ENCODE measurements around the gene DNAH7.
A peak's percentile ranks its signal among the peaks of the same experiment; 100 is the strongest.
"Not testable (repeated sequence)": the region's sequence is repeated elsewhere in the genome, so short reads cannot be mapped to it uniquely, and the experiment has no call there.

The DNAH7 gene

GRCh38 chr2:195967336-195967735 lies 101.3 kb downstream of the DNAH7 start:
- DNase-seq: no peak

GRCh38 chr2:195961873-195962272 lies 106.8 kb downstream of the DNAH7 start:
- DNase-seq: no peak

DNA sequence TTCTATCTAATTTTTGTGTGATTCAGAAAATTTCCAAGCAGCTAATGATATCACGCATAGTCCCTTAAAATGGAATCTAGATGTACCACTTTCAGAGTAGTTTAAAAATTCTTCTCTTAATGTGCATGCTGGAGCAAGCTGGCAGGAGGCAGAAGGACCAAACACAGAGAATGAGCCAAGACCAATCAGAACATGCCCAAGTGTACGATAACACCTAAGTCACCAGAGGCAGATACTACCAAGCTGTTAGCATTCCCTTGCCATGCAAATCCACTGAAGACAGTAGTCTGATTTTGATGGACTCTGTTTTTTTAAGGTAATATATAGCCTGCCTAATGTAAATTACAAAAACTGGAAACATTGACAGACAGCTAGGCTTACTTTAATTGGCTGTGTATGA lies 109.3 kb downstream of the DNAH7 start:
- no peak for DNase-seq

- no peak for DNase-seq
Measured at GRCh38 chr2:195956725-195957124, 111.9 kb downstream of the DNAH7 start.

DNA sequence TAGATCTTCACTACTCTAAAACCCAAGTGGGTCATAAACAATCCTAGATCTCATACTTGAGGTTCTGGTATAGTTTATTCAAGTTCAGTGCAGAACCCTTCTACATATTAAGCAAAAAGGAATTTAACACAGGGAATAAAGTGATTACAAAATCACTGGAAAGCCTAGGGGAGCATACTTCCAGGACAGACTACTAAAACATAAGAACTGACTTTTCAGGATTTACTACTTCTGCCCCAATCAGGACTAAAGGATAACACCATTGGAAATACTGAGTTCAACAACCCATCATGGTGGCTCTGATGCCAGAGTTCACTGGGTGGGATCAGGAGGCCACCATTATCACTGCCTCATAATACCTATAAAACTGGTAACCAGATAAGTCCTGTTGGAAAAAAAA lies 123.6 kb downstream of the DNAH7 start:
- DNase-seq: no peak

GRCh38 chr2:195937176-195937575 lies 131.5 kb downstream of the DNAH7 start:
- DNase-seq: no peak

GRCh38 chr2:195934484-195934883 lies 134.2 kb downstream of the DNAH7 start:
- no peak for DNase-seq

GRCh38 chr2:195929531-195929930 lies 139.1 kb downstream of the DNAH7 start:
- DNase-seq: no peak

GRCh38 chr2:195925120-195925519 lies 143.5 kb downstream of the DNAH7 start:
- DNase-seq: no peak

GRCh38 chr2:195923889-195924288 lies 144.7 kb downstream of the DNAH7 start:
- DNase-seq: no peak

GRCh38 chr2:195917021-195917600 lies 151.5 kb downstream of the DNAH7 start:
- not testable (repeated sequence) for DNase-seq

DNA sequence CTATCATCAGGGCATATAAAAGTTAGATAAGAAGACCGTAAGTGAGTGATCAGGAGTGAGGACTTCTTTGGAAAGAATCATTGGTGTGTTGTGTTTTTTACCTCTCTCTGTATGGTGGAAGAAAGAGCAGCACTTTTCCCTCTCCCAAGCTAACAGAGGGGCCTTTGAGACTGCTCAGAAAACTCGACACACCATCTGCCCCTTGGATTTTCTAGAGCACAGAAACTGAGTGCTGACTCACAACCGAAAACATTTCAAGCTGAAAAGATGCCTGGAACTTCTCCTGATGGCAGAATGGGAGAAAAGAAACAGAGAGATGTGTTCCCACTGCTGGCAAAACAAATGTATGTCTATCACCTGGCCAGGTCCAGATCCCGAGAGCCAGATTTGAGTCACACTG lies 156.6 kb downstream of the DNAH7 start:
- no peak for DNase-seq

GRCh38 chr2:195910570-195910969 lies 158.1 kb downstream of the DNAH7 start:
- no peak for DNase-seq

GRCh38 chr2:195909926-195910325 lies 158.7 kb downstream of the DNAH7 start:
- DNase-seq: no peak

DNA sequence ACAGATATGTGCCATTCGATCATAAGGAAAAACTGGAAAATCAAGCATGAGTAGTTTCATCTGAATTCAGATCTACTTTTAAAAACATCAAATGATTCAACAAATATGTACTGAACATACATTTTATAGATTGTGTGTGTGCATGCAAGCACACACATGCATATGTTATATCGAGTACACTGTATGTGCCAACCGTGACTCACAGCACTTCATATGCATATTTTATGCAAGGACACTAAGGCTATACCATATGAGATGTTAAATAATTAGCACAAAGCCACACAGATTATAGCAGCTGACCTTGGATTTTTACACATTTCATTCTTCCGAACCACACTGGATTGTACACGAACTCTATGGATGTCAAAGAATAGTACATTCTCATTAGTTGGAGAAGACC lies 161.2 kb downstream of the DNAH7 start:
- DNase-seq: no peak

DNA sequence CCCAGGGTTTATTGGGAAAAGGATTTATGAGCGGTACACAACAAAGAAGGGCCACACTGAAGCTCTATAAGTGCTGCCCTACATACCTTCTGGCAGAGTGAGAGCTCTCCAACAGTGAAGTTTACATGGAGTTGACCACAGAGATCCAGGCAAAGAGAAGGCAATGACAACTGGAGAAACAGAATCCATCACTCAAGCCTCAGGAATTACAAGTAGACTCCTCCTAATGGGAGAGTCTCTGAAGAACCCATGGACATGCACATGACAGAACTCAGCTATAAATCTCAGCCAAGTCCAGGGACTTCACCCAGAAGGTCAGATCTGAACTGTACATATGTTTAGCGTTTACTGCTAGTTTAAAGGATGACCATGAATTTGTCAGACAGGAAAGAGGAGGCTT lies 164.7 kb downstream of the DNAH7 start:
- no peak for DNase-seq

DNA sequence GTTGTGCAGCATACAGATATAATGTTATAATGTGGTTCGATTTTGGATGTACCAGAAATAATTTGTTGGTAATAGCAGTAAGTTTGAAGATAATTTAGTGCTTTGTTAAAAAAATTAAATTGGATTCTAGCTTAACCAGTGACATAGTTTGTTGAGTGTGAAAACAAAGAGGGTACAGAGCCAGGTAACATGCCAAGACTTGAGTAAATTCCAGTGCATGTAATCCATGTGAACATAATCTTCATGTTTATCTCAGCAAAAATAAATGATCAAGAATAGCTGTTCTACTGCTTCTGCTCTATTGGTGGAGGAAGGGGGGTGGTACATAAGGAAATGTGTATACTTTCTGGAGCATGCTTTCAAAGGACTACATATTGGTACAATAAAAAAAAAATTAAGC lies 165.8 kb downstream of the DNAH7 start:
- no peak for DNase-seq

- DNase-seq: no peak
Measured at GRCh38 chr2:195899226-195899625, 169.4 kb downstream of the DNAH7 start.

DNA sequence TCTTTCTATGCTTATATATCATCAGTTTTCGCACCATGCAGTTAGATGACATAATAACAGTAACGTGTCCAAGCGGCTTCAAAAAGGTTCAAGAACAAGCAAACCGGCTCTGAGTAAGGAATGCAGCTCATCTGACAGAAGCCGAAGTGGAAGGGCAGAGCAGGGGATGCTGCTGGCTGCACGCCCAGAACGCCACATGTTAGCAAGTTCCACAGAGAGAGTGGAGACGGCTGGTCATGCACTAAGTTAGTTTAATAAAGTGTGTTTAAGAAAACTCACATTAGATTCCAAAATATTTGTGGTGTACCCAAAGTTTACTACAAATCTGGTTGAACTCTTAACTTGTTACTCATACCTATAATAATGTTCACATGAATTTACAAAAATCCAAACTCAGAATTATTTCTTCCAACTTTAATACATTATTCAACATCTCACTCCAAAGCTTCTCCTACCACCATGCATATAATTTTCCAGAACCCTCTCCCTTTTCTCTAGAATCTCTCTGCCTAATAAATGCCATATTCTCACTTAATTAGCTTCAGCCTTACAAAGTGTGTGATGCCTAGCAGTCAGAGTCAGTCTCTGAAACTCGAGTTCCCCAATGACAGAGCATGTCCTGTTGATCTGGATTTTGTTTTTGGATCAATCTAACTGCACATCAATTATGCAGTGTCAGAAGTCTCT lies 170.0 kb downstream of the DNAH7 start:
- peak in 11 of 14 donors; percentile 1 to 59 (median 36) for DNase-seq

GRCh38 chr2:195891081-195891480 lies 177.6 kb downstream of the DNAH7 start:
- no peak for DNase-seq

GRCh38 chr2:195879153-195879552 lies 189.5 kb downstream of the DNAH7 start:
- no peak for DNase-seq

- DNase-seq: no peak
Measured at GRCh38 chr2:195871326-195871725, 197.3 kb downstream of the DNAH7 start.

DNA sequence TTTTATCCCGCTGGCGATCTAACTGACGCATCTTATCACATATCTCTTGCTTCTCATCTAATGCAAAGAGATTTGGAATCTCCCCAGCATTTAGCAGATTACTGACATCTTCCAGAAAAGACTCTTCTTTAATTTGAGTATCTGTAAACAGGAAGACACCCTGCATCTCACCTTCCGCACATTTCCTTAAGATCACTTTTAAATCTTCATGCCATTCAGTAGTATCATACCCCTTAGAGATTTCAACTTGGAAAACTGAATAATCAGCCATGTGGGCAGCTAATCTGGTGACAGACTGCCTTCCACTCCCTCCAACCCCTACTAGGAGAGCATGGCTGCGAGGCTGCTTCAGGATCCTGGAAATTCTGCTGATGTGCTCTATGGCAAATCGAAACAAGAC lies 204.3 kb downstream of the DNAH7 start:
- no peak for DNase-seq

- no peak for DNase-seq
Measured at GRCh38 chr2:195863564-195863963, 205.1 kb downstream of the DNAH7 start.

- DNase-seq: no peak
Measured at GRCh38 chr2:195863121-195863520, 205.5 kb downstream of the DNAH7 start.

All from C1 segment of cervical spinal cord (tissue), 14 donors.